Measurements from ENCODE around the gene SPNS1. TPM values are rescaled to one million over a fixed set of nuclear protein-coding genes. Genes with fewer than 3 reads are reported as not detected.

Gene SPNS1
- total and polyA plus RNA-seq, 2 experiments from 2014 or later, result 42.8 to 140 TPM

DNA sequence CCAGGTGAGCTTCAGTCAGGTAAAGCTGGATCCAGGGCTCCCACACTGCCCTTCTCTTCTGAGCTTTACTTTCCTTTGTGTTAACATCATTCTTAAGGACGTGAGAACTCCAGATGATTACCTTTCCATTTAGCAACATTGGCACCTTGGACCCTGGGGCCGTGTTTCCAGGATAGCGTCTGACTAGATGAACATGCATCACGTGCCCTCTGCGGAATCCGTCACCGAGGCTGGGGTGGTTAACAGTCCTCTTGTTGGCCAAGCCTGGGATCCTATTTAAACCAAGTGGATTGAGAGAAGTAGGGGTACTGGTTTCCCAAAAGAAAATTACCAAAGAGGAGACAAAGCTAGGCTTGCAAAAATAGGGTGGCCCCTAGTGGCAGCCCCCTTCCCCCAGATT lies 6.4 kb downstream of the SPNS1 start:
- no peaks in the 10 kb centered on the region for H3K9me2 ChIP-seq (replicated peaks; ENCODE audit: insufficient read depth)
- peaks cover under 1% of the 10 kb centered on the region for H3K4me1 ChIP-seq (ENCODE audit: insufficient read depth)
- H3K36me3 ChIP-seq (replicated peaks; ENCODE audit: insufficient read depth, low read depth), result no peaks in the 10 kb centered on the region
- no peaks in the 10 kb centered on the region for H3K9me3 ChIP-seq (ENCODE audit: low read depth)
- DNase-seq (ENCODE audit: low spot score), result no peak
- H3K27ac ChIP-seq, result no peak overlapping the region
- whole genome bisulfite sequencing (ENCODE audit: low lambda C conversion rate, missing lambda C conversion rate), result 97% methylated on average over 7 of the region's 7 CpGs
- no peak for TF ChIP-seq EZH2phosphoT487 (IDR thresholded peaks at IDR 0.05; ENCODE audit: low read depth, severe bottlenecking, unreplicated experiment)
- TF ChIP-seq, protein P1, sequence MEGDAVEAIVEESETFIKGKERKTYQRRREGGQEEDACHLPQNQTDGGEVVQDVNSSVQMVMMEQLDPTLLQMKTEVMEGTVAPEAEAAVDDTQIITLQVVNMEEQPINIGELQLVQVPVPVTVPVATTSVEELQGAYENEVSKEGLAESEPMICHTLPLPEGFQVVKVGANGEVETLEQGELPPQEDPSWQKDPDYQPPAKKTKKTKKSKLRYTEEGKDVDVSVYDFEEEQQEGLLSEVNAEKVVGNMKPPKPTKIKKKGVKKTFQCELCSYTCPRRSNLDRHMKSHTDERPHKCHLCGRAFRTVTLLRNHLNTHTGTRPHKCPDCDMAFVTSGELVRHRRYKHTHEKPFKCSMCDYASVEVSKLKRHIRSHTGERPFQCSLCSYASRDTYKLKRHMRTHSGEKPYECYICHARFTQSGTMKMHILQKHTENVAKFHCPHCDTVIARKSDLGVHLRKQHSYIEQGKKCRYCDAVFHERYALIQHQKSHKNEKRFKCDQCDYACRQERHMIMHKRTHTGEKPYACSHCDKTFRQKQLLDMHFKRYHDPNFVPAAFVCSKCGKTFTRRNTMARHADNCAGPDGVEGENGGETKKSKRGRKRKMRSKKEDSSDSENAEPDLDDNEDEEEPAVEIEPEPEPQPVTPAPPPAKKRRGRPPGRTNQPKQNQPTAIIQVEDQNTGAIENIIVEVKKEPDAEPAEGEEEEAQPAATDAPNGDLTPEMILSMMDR (IDR thresholded peaks at IDR 0.05; ENCODE audit: poor library complexity), result no peak
- TF ChIP-seq EZH2 (IDR thresholded peaks at IDR 0.05; ENCODE audit: borderline replicate concordance), result no peak
- H2AFZ ChIP-seq, result no peak overlapping the region
- no peaks in the 10 kb centered on the region for H4K20me1 ChIP-seq (ENCODE audit: insufficient read depth, poor library complexity, severe bottlenecking)
- no peaks in the 10 kb centered on the region for H3K27me3 ChIP-seq
- no peak overlapping the region for H3K4me2 ChIP-seq
- peaks cover 10% of the 10 kb centered on the region for H3K79me2 ChIP-seq
- H3K4me3 ChIP-seq, result no peak overlapping the region

DNA sequence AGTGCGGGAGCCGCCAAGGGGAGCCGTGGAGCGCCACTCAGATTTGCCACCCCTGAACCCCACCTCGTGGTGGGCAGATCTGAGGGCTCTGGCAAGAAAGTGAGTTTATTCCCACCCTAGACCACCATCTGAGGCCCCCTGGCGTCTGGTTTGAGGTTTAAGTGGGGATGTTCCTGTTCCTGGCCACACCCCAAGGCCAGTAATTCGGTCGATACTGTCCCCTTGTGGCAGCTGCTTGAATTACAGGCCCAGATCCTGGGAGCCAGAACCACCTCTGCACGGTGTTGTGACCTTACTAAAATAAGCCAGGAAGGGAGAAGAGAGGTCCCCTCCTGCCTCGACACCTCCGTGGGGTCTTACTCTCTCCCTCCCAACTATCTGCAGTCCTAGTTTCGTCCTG lies 6.9 kb downstream of the SPNS1 start:
- Histone ChIP-seq H2AFZ (no peak overlapping the region), H3K27ac (no peak overlapping the region), H3K4me1 (ENCODE audit: insufficient read depth) (no peaks in the 10 kb centered on the region), H4K20me1 (ENCODE audit: insufficient read depth, poor library complexity, severe bottlenecking) (no peaks in the 10 kb centered on the region), H3K4me3 (no peak overlapping the region), H3K9me3 (ENCODE audit: low read depth) (no peaks in the 10 kb centered on the region), H3K36me3 (replicated peaks; ENCODE audit: insufficient read depth, low read depth) (no peaks in the 10 kb centered on the region), H3K79me2 (peaks cover 4% of the 10 kb centered on the region), H3K4me2 (no peak overlapping the region), H3K9me2 (replicated peaks; ENCODE audit: insufficient read depth) (no peaks in the 10 kb centered on the region), H3K27me3 (no peaks in the 10 kb centered on the region)
- DNase-seq (ENCODE audit: low spot score), result no peak
- 86% methylated on average over 12 of the region's 12 CpGs for WGBS (ENCODE audit: low lambda C conversion rate, missing lambda C conversion rate)
- no peak for TF ChIP-seq EZH2phosphoT487 (IDR thresholded peaks at IDR 0.05; ENCODE audit: low read depth, severe bottlenecking, unreplicated experiment)
- TF ChIP-seq, protein P1 (IDR thresholded peaks at IDR 0.05; ENCODE audit: poor library complexity), result peak; percentile 27

DNA sequence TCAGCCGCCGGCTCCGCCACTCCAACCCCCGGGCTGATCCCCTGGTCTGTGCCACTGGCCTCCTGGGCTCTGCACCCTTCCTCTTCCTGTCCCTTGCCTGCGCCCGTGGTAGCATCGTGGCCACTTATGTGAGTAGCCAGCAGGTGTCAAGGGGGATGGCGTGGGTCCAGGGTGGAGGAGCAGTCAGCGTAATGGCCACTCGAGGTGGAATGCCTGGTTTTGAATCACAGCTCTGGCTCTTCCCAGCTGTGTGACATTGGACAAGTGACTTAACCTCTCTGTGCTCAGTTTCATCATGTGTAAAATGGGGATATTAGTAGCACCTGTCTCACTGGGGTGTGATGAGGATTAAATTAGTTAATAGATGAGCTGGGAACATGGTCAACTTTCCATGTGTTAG lies 7.8 kb downstream of the SPNS1 start:
- TF ChIP-seq, protein P1 (IDR thresholded peaks at IDR 0.05; ENCODE audit: poor library complexity), result no peak
- TF ChIP-seq EZH2 (IDR thresholded peaks at IDR 0.05; ENCODE audit: borderline replicate concordance), result no peak
- TF ChIP-seq EZH2phosphoT487 (IDR thresholded peaks at IDR 0.05; ENCODE audit: low read depth, severe bottlenecking, unreplicated experiment), result no peak
- no peak overlapping the region for H3K27ac ChIP-seq
- no peaks in the 10 kb centered on the region for H3K79me2 ChIP-seq
- no peak overlapping the region for H2AFZ ChIP-seq
- no peaks in the 10 kb centered on the region for H3K4me1 ChIP-seq (ENCODE audit: insufficient read depth)
- no peak overlapping the region for H3K4me3 ChIP-seq
- no peak overlapping the region for H3K4me2 ChIP-seq
- DNase-seq (ENCODE audit: low spot score), result no peak
- H3K36me3 ChIP-seq (replicated peaks; ENCODE audit: insufficient read depth, low read depth), result no peaks in the 10 kb centered on the region
- H3K9me3 ChIP-seq (ENCODE audit: low read depth), result no peaks in the 10 kb centered on the region
- 100% methylated on average over 10 of the region's 10 CpGs for WGBS (ENCODE audit: low lambda C conversion rate, missing lambda C conversion rate)
- no peaks in the 10 kb centered on the region for H4K20me1 ChIP-seq (ENCODE audit: insufficient read depth, poor library complexity, severe bottlenecking)
- H3K27me3 ChIP-seq, result no peaks in the 10 kb centered on the region
- no peaks in the 10 kb centered on the region for H3K9me2 ChIP-seq (replicated peaks; ENCODE audit: insufficient read depth)

DNA sequence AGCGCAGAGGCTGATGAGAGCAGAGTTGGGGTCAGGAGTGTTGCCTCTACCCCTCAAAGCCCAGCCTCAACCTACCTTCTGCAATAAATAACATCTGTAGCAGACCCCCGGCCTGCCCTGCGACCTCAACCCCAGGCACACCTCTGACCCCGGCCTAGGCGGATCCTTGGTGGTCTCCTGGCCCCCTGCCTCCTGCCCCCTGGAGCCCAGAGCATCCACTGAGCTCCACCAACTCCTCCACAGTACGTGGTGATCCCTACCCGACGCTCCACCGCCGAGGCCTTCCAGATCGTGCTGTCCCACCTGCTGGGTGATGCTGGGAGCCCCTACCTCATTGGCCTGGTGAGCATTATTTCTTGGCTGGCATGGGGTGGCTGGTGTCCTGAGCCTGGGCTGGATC lies 8.4 kb downstream of the SPNS1 start:
- no peaks in the 10 kb centered on the region for H3K79me2 ChIP-seq
- H3K36me3 ChIP-seq (replicated peaks; ENCODE audit: insufficient read depth, low read depth), result no peaks in the 10 kb centered on the region

More for the DNA sequence above, 8.4 kb downstream of the SPNS1 start:
- Histone ChIP-seq H3K4me2 (no peak overlapping the region), H3K9me3 (ENCODE audit: low read depth) (no peaks in the 10 kb centered on the region), H2AFZ (no peak overlapping the region), H3K9me2 (replicated peaks; ENCODE audit: insufficient read depth) (no peaks in the 10 kb centered on the region), H3K27me3 (no peaks in the 10 kb centered on the region), H3K4me1 (ENCODE audit: insufficient read depth) (no peaks in the 10 kb centered on the region), H3K4me3 (no peak overlapping the region), H4K20me1 (ENCODE audit: insufficient read depth, poor library complexity, severe bottlenecking) (no peaks in the 10 kb centered on the region), H3K27ac (no peak overlapping the region)
- DNase-seq (ENCODE audit: low spot score), result no peak
- 98% methylated on average over 11 of the region's 11 CpGs for WGBS (ENCODE audit: low lambda C conversion rate, missing lambda C conversion rate)
- TF ChIP-seq EZH2 (IDR thresholded peaks at IDR 0.05; ENCODE audit: borderline replicate concordance) (no peak), EZH2phosphoT487 (IDR thresholded peaks at IDR 0.05; ENCODE audit: low read depth, severe bottlenecking, unreplicated experiment) (no peak)
- TF ChIP-seq, protein P1 (IDR thresholded peaks at IDR 0.05; ENCODE audit: poor library complexity), result no peak

All from hepatocyte (in vitro differentiated cells).